K562 treated with DMSO at 1 percent for 12 hours (cell line): Measurements from ENCODE around the gene GPBP1L1. TPM values are rescaled to one million over a fixed set of nuclear protein-coding genes. Genes with fewer than 3 reads are reported as not detected.

Experiments used
- total RNA-seq: library from RNA; unstranded; fragments of 300-600 nt; gene quantifications from 2 replicates; pipeline ENCODE4 v1.2.3, GENCODE V29; 2022; ENCODE audit not compliant: insufficient read depth

Gene GPBP1L1
- total RNA-seq: 44.6 and 87.8 TPM in 2 replicates

DNA sequence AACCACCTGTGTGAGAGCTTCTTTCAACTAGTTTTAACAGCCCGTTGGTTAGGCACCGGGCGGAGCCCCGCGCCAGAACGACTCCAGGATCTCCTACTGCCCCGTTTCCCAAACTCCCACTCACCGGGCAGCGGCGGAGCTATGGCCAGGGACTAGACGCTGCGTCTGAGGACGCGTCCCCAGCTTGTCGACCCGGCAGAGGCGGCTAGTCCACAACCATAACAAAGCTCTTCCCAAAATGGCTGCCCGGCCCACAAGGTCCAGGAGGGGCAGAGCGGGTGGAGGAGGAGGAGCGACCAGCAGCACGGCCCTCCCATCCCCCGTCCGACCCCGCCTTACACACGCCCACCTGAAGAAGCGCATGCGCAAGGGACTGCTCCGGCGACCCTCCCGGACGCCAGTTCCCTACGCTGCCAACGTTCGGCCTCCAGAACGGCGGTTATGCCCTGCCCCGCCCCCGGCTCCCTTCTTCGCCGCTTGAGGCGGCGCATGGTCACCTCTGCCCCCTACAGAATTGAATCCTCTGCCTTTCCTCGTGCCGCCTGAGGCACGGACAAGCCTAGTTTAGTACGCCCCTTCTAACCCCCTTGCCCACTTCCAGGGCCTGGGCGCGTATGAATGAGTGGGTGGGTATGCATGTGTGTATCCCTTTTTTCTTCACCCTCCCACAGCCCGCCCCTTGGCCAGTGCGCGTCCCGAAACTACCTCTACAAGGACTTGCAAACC lies at the start of gene GPBP1L1:
GPBP1L1 (minus strand) TSS at position 246 of the 726 bp plus-strand sequence. CDS start 27,446 bp downstream, outside the sequence.

DNA sequence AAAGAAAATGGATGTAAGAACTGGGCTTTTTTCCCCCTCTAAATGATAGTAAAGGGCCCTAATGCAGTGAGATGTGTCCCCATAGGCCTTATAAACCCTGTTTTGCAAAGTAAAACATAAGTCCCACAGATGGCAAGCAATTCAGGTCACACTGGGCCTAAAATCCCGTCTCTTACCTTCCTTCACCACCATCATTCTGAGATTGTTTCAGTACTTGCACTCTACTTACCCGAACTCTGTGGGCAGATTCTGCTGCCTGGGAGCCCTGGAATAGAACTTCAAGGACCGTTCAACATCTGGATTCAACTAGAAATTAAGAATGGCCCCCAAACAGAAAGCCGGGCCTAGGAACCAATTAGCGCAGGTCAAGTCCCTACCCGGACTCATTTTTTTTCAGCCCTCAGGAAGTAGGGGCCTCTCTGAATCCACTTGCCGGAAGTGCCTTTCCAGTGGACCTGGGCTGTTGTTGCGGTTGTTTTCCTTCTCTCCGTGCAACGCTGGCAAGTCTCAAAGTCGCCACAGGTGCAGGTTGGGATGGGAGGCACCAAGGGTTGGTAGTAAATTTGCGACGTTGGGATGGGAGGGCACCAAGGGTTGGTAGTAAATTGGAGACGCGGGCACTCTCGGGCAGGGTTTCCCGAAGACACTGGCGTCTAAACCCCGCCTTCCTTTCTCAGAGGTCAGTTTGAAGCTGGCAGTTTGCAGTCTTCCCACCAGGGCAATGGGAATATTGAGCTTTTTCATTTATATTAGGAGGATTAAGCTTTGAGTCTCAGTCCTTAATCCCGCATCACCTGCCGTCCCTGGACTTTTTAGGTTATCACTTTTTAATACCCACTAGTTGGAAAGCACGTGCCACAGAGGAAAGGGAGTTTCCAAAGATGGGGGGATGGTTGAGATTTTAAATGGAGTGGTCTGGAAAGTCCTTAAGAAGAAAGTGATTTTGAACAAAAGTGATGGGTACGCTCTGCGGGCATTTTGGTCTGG lies 1.7 kb upstream of the GPBP1L1 start, which contains the start of gene TMEM69:
TMEM69 (plus strand) TSS at position 428 of the 987 bp plus-strand sequence. CDS start 2,888 bp downstream, outside the sequence.

DNA sequence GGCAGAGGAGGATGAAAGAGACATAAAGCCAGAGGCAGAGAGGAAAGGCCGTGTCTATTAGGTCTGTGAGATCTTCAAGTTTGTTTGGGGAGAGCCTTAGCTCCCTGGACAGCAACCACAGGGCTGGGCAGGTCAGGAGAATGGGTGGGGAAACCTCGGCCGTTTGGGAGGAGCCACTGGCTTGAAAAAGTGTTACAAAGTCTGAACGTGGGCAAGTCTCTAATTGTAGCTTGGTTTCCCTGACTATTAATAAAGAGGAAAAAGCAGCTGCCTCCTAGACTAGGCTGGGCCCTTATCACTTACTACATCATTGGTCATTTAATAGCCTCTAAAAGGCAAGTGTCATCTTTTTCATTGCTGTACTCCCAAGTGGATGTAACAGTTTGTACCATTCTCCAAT lies 62.4 kb downstream of the GPBP1L1 start, which contains the start of gene CCDC17:
CCDC17 (minus strand) TSS at position 83 of the 400 bp plus-strand sequence. CDS start 145 bp downstream, outside the sequence.

DNA sequence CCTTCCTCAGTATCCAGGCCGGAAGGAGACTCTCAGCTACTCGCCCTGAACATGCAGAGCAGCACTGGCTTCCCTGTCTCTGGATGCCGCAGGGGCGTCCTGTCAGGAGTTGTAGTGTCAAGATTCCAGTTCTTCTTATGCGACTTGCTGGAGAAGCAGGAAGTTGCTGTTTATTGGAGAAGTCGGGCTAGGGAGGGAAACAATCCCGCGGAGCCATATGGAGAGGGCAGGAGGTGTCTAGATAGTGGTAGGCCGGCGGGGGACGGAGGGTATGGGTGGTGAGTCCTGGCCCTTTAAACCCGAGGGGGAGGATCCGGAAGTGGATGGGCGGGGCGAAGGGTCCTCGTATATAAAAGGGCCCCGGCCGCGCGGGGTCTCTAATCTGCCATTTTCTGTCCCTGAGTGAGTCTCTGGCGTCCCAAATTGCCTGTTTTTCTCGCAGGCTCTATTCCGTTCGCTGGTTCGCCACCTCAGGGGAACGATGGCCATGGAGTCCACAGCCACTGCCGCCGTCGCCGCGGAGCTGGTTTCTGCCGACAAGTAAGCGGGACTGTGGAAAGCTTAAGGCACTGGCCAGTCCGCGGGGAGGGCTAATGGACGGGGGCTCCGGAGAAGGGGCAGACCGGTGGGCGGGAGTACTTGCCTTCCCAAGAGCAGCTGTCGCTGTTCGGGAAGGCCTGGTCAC lies 102.5 kb downstream of the GPBP1L1 start, which contains the start of gene NASP:
NASP (plus strand) TSS at position 376 of the 685 bp plus-strand sequence; CDS start at position 482, 106 bp downstream.

Other genes starting within 250 kb of the GPBP1L1 start
- gene TESK2, start 195.4 kb downstream of the GPBP1L1 start, total RNA-seq: 8.2 and 14.5 TPM in 2 replicates
- 5.7 and 9.9 TPM in 2 replicates for gene CCDC163, start 186.5 kb downstream of the GPBP1L1 start, total RNA-seq
- 1.8 and 3.2 TPM in 2 replicates for gene MMACHC, start 186.2 kb downstream of the GPBP1L1 start, total RNA-seq
- 681 and 841 TPM in 2 replicates for gene PRDX1, start 164.6 kb downstream of the GPBP1L1 start, total RNA-seq
- 180 and 238 TPM in 2 replicates for gene AKR1A1, start 135.7 kb downstream of the GPBP1L1 start, total RNA-seq
- 228 and 377 TPM in 2 replicates for gene NASP, start 102.5 kb downstream of the GPBP1L1 start, total RNA-seq
- gene CCDC17, start 62.5 kb downstream of the GPBP1L1 start, total RNA-seq: 1.3 and 3.0 TPM in 2 replicates
- gene TMEM69, start 1.6 kb upstream of the GPBP1L1 start, total RNA-seq: 31.0 and 58.6 TPM in 2 replicates
- 2.6 and 10.0 TPM in 2 replicates for gene IPP, start 64.1 kb upstream of the GPBP1L1 start, total RNA-seq
- gene MAST2, start 117.1 kb upstream of the GPBP1L1 start, total RNA-seq: 14.1 and 36.9 TPM in 2 replicates